HUDEP-2 (cell line): ENCODE measurements around the gene WNK1.
"Not testable (repeated sequence)": the region's sequence is repeated elsewhere in the genome, so short reads cannot be mapped to it uniquely, and the experiment has no call there.

Experiments used
- DNase-seq, 76 experiments: peaks; one replicate each; lab custom pipeline; 2025; ENCODE audit not compliant: unreplicated experiment in 76 of 76; lab: John Stamatoyannopoulos, UW

Gene WNK1

DNA sequence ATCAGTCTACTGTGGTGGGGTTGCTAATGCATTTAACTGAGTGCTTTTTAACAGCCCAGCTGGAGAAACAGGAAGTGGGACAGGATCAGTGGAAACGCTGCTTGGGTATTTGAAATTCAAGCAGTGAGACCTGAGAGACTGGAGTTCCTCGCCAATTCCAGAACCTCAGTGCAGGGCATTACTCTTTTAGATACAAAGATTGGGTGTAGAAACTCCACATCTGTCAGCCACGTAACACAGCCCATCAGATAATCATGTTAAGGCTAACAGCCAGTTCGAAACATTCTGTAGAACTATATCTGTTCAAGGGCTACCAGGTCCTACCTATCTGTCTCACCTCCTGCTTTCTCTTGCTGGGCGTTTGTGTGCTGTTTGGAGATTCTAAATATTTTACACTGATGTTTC is 151.6 kb downstream of the WNK1 start:
- peak in 58 of 76 experiments; percentile 4 to 84 (median 42) for DNase-seq

DNA sequence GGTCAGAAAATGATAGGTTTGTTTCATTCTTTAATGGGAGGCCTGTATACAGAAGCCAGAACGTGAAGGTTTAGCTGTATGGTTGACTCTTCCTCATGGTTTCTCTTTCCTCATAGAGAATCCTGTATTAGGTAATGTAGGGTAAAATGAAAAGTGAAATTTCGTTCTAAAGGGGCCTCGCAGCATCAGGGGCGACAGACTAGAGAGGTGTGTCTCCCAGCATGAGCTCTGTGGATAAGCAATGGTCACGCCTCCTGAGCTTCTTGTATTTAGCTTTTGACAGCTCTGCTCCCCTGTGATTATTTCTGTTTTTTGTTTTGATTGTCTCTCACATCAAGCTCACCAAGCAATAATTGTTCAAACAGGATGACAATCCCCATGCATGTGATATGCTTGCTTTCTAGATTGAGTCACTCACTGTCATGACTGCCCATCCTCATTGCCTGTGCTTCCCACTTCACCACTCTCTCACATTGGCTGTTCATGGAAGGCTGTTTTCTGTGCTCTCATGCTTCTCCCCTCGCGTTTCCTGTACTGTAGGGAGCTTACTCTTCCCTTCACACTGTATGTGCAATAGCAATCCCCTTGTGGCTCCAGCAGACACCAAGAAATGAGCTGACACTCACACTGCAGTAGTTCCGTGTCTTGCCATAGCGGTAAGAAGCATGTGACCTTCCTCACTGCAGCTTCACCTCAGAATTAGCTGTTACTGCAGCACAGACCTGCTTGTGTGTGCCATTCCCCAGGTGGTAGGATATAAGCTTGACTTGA is 153.1 kb downstream of the WNK1 start:
- DNase-seq, result peak in 26 of 76 experiments; percentile 1 to 56 (median 17)

DNA sequence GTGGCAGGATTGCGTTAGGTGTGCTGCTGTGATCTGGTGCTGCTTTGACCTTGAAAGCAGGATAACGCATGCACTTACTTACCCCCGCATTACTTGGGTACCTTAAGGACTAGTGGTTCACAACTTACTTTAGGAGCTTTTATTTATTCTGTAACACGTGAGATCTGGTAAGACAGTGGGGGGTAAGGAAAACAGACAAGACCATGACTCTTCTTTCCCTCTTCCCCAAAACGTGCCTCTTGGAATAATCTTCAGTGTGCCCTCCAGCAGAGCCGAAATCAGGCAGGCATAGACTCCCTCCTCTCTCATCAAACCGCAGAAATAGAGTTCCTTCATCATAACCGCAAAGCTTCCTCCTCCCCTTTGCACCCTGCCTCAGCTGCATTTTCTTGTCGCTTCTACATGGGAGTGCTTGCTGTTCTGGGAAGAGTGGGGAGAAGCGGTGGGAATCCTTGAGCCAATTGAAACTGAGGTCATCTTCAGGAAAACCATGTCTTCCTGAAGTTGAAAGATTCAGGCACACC is 153.7 kb downstream of the WNK1 start:
- no peak for DNase-seq

DNA sequence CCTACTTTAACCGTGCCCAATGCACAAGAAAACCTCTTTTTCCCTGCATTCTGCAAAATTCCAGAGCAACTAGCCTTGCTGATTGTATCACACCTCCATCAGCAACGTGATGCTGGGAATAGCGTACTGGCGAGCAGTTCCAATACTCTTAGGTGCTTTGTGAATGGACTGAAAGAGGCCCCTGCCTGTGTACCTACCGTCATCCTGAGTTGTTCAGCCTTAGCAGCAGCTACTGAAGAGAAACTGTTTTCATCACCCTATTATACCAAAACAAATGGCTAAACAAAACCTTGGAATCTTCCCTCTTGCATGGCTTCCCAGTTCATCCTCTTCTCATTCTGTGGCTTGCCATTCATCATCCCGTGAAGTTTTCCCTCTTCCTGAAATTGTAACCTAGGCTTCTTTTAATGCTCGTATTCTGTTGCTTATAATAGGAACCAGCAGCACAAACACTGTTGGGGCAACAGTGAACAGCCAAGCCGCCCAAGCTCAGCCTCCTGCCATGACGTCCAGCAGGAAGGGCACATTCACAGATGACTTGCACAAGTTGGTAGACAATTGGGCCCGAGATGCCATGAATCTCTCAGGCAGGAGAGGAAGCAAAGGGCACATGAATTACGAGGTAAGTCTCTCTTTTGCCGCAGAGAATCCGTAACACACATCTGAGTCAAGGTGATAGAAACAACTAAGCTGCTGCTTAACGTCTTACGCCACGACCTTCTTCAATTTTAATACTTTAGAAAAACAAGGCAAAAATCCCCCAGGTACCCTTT is 155.2 kb downstream of the WNK1 start:
- DNase-seq, result no peak

DNA sequence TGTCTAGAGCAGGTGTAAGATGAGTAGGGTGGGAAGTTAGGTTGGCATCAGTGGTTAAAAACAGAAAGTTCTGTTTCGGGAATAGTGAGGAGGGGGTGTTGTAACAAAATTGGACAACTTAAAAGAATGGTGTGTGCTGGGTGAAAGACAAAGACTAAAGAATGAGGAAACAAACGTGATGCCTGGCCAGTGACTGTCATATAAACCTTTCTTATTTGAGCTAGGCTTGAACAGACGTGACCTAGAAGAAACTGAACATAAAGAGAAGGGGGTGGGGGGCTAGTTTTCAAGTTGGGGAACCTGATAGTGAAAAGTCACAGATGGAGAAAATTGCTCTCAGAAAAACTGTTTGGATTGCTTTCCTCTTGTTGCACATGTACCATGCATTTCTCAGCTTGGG is 157.5 kb downstream of the WNK1 start:
- DNase-seq, result no peak

DNA sequence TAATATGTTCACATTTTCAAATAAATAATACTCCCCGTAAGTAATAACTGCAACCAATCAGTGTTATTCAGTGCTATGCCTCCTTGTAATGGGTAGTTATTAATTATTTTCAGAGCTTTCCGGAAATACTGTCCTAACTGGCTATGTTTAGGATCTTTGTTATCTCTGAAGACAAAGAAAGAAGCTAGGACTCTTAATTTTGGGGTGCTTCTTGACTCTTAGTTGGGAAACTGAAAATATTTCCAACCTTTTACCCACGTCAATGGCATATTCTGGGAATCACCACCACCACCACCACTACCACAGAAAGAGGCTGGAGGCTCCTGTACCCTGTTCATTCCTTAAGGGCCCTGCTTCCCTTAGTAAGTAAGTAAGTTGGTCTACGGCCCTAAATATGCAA is 158.0 kb downstream of the WNK1 start:
- no peak for DNase-seq

DNA sequence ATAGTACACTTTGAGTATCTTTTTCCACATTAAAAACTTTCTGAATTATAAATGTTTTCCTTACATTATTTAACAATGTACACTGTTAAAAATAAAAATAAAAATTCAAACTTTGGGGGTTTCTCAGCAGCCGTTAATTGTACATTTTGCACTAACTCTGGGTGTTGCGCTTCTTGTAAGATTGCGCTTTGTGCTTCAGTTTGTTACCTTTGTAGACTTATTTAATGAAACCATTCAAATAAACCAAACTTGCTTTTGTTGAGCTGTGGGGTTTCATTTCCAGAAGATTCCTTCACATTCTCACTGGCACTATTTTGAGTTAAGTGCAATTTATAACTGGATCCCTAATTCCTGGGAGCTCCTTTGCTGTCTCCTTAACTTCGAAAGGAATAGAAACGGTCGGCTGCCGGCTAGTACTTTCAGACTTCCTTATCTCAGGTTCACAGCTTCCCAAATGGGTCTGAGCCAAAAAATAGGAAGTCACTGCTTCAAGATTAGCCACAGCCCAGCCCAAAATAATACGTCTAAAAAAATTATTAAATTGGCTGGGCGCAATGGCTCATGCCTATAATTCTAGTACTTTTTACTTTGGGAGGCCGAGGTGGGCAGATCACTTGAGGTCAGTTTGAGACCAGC is 158.9 kb downstream of the WNK1 start:
- DNase-seq, result peak in 70 of 76 experiments; percentile 10 to 90 (median 67)

DNA sequence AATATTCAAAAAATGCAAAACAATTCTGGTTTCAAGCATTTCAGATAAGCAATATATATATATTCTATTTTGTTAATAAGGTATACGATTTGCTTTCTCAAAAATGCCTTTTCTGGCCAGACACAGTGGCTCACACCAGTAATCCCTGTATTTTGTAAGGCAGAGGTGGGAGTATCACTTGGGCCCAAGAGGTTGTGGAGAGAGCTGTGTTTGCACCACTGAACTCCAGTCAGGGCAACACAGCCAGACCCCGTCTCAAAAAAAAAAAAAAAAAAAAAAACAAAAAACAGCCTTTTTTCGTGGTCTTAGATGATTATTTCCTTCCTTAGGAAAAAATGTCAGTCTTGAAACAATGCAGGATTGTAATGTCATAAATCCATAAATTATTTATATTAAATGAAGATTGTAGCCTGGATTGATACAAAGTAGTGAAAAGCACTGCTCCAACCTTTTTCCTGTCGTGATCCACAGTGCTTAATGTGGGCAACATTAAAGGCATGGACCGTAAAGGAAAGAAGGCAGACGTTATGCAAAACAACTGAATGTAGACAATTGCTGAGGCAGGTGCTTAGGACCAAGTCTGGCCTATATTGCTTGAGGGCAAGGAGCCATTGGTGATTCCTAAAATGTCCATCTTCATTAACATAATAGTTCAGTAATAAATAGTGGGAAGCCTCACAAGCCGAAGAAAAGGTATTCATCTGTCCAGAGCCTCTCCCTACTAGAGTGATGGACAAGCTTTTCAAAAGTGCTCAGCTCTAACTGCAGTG is 160.3 kb downstream of the WNK1 start:
- no peak for DNase-seq

DNA sequence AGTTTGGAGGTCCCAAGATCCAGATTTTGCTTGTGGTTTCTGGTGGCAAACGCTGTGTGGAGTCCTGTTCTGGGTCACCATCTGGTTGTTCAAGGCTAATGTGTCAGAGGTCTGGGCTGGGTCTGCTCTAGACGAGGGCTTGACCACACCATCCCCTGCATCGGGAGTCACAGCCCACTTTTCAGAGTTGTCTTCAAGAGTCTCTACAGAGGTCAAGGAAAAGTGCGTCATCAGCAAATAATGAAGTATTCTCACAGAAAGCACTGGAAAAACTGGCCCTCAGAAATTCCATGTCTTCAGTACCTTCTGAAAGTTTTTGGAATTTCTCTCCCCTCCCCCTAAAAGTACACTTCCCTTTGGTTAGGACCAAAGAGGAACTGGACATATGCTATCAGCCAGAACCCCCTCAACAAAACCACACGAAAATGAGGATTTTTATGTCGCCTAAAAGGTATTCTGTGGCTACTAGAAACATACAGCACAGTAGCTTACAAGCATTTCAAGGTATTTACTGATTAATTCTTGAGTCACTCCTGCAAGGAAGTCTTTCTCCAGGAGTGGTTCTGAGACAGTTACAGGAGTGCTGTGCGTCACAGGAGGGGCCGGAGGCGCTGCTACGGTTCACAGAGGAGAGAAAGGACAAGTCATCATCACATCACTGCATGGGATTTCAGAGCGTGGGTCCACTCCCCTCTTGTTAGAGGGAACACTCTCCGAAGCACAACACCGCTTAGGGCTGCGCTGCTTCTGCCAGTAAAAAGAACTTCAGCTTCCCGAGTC is 161.7 kb downstream of the WNK1 start:
- DNase-seq, result peak in 1 of 76 experiments; percentile 2

DNA sequence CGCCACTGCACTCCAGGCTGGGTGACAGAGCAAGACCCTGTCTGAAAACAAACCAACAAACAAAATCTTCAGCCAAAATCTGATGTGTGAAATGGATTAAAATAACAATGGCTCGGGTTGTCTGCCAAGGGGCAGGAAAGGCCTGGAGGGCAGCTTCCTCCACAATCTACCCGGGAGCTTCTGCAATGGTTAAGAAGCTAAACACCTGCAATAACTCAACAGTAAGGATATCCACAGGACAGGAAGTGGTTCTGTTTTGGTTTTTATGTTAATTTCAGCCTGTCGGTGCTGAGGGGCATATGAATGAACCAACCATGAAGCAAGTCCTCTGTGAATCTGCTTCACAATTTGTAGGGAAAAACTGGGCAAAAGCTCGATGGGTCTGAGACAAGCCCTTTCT is 162.7 kb downstream of the WNK1 start:
- no peak for DNase-seq

DNA sequence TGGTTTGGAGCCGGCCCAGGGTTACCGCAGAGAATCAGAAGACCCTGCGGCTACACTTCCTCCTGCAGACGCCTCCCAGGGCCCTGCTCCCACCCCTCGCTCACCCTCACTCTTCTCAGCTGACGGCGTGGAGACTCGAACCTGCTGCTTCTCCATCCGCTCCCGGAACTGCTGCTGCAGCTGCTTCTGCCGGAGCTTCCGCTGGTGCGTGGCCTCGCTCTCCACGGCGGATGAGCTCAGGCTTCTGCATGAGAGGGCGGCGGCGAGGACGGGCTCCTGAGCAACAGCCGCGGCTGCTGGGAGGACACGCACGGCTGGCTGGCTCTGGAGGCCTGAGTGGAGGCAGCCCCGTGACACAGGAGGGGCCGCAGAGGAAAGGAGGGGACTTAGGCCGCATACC is 163.9 kb downstream of the WNK1 start:
- no peak for DNase-seq

DNA sequence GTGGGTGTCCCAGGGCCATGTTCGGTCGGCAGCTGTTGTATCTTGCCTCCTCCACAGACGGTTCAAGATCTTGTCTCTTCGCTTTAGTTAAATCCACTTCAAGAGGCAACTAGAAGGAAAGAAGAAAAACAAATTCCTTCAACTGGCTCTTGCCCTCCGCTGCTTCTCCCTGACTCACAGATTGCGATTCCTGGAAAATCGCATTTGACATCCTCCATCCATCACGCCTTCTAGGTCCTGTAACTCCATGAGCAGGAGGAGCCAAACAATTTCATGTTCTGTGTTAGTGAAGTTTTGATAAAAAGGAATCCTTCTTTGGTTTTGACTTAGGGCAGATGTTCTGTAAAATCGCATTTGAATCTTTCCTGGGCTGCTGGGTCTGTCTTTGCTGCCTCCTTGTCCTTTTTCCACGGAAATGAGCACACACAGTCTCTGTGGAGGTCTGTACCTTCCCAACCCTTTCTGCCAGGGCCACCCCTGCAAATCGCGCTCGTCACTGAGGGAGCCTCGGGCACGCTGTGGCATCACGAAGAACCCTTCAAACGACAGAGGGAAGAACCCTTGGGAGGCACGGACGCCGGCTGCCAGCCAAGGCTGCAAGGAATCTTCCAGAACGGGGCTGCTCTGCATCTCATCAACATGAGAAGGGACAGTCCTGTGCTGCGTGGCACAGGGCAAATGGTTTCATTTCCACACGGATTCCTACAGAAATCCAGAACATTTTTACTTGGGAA is 164.5 kb downstream of the WNK1 start:
- no peak for DNase-seq

DNA sequence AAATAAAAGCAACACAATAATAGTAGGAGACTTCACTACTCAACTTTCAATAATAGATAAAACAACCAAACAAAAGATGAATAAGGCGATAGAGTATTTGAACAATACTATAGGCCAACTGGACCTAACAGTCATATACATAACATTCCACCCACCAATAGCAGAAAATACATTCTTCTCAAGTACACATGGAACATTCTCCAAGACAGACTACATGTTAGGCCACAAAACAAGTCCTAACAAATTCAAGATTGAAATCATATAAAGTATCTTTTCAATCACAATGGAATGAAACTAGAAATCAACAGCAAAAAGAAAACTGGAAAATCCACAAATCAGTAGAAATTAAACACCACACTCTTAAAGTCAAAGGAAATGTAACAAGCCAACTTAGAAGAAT is 168.3 kb downstream of the WNK1 start:
- DNase-seq, result no peak

DNA sequence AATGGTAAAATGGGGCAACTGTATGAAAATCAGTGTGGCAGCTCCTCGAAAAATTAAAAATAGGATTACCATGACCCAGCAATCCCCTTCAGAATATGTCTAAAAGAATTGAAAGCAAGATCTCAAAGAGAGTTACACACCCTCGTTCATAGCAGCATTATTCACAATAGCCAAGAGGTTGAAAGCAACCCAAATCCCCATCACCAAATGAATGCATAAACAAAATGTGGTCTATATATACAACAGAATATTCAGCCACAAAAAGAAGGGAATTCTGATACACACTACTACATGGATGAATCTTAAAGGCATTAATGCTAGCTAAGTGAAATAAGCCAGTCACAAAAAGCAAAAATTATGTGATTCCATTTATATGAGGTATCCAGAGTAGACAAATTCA is 169.9 kb downstream of the WNK1 start:
- no peak for DNase-seq

DNA sequence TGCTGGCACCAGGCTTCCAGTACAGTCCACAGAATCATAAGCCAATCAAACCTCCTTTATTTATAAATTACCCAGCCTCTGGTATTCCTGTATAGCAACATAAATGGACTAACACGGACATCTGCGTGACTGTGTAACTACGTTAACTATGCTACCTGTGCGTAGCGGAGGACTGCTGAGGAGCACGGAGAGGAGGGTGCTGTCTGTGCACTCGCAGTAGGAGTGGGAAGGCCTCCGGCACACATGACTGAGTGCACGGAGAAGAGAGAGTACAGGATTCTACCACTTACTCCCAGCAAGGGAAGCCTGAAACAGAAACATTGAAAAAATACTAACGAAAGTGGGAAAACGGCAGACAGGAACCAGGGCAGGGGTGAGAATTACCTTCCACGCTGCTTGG is 174.3 kb downstream of the WNK1 start:
- DNase-seq, result no peak

DNA sequence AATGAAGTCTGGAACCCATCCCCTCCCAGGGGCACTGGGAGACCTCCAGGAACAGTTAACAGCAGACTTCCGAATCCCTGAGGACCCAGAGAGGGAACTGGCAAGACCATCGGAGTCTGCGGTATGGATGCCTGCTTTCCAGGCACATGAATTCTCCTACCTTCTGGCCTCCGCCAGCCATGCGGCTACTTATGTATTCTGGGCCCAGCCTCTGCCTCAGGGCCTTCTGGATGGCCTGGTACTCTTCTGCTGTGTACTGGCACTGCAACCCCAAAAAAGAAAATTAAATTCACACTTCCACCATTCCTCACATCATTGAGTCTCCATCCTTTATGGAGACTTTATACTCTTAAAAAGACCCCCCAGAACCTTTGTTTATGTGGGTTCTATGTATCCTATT is 178.7 kb downstream of the WNK1 start:
- DNase-seq, result no peak

DNA sequence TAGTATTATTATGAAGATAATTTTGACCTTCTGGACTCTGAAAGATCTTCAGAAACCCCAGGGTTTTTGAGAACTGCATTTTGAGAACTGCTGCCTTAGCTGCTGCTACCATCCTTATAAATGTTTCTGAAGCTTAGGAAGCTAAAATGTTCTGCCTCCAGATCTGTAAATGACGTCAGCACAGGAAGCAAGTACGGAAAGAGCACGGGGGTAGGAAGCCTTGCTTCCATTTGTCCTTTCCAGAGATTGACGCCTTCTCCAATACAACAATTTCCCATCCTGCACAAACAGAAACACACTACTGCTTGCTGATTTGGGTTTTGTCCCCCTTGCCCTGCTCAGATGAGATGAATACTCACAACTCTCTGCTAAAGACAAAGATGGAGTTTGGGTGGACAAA is 179.2 kb downstream of the WNK1 start:
- DNase-seq, result no peak

DNA sequence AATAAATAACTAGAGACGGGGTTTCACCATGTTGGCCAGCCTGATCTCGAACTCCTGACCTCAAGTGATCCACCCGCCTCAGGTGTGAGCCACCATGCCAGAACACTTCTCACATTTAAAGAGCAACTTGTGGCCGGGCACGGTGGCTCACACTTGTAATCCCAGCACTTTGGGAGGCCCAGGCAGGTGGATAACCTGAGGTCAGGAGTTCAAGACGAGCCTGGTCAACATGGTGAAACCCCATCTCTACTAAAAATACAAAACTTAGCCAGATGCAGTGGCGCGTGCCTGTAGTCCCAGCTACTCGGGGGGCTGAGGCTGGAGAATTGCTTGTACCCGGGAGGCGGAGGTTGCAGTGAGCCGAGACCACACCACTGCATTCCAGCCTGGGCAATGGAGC is 183.5 kb downstream of the WNK1 start:
- DNase-seq, result not testable (repeated sequence)
